ENCODE measurements around the gene PSENEN. TPM values are rescaled to one million over a fixed set of nuclear protein-coding genes. Genes with fewer than 3 reads are reported as not detected.
"Not testable (repeated sequence)": the region's sequence is repeated elsewhere in the genome, so short reads cannot be mapped to it uniquely, and the experiment has no call there.

Gene PSENEN
- total RNA-seq, 1 donor from 2014 or later = 63.7 TPM

DNA sequence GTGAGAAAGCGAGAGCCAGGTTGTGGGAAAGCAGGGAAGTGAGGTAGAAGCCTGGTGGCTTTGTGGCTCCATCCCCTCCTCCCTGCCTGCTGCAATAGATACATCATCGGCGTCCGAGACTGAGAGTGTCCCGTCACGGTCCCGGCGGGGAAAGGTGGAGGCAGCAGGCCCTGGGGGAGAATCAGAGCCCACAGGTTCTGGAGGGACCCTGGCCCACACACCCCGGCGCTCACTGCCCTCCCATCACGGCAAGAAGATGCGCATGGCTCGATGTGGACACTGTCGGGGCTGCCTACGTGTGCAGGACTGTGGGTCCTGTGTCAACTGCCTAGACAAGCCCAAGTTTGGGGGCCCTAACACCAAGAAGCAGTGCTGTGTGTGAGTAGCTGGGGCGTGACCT lies 22.6 kb upstream of the PSENEN start:
- H3K4me3 ChIP-seq (ENCODE audit: low read depth, low read length) = no peak overlapping the region
- DNase-seq (ENCODE audit: low read depth) = no peak
- TF ChIP-seq, protein P1, sequence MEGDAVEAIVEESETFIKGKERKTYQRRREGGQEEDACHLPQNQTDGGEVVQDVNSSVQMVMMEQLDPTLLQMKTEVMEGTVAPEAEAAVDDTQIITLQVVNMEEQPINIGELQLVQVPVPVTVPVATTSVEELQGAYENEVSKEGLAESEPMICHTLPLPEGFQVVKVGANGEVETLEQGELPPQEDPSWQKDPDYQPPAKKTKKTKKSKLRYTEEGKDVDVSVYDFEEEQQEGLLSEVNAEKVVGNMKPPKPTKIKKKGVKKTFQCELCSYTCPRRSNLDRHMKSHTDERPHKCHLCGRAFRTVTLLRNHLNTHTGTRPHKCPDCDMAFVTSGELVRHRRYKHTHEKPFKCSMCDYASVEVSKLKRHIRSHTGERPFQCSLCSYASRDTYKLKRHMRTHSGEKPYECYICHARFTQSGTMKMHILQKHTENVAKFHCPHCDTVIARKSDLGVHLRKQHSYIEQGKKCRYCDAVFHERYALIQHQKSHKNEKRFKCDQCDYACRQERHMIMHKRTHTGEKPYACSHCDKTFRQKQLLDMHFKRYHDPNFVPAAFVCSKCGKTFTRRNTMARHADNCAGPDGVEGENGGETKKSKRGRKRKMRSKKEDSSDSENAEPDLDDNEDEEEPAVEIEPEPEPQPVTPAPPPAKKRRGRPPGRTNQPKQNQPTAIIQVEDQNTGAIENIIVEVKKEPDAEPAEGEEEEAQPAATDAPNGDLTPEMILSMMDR (conservative IDR thresholded peaks at IDR 0.05; ENCODE audit: low read depth, low read length) = no peak

DNA sequence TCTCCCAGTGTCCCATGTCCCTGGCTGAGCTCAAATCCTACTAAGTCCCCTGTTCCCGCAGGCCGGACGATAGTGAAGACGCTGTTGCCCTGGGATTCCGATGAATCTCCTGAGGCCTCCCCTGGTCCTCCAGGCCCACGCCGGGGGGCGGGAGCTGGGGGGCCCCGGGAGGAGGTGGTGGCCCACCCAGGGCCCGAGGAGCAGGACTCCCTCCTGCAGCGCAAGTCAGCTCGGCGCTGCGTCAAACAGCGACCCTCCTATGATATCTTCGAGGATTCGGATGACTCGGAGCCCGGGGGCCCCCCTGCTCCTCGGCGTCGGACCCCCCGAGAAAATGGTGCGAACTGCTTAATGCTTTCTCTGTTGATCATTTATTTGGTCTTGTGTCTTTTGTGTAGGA lies 21.8 kb upstream of the PSENEN start:
- DNase-seq (ENCODE audit: low read depth) = no peak
- TF ChIP-seq, protein P1 (conservative IDR thresholded peaks at IDR 0.05; ENCODE audit: low read depth, low read length) = no peak
- no peak overlapping the region for H3K4me3 ChIP-seq (ENCODE audit: low read depth, low read length)

DNA sequence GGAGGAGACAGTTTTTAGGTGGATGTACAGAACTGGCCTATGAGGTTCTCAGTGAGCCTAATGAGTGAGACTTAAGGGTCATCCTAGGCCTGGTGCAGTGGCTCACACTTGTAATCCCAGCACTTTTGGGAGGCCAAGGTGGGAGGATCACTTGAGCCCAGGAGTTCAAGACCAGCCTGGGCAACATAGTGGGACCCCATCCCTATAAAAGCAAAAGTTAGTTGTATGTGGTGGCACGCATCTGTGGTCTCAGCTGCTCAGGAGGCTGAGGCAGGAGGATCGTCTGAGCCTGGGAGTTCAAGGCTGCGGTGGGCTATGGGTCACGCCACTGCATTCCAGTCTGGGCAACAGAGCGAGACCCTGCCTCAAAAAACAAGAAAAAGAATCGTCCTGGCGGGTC lies 21.3 kb upstream of the PSENEN start:
- H3K4me3 ChIP-seq (ENCODE audit: low read depth, low read length); DNase-seq (ENCODE audit: low read depth): not testable (repeated sequence)

DNA sequence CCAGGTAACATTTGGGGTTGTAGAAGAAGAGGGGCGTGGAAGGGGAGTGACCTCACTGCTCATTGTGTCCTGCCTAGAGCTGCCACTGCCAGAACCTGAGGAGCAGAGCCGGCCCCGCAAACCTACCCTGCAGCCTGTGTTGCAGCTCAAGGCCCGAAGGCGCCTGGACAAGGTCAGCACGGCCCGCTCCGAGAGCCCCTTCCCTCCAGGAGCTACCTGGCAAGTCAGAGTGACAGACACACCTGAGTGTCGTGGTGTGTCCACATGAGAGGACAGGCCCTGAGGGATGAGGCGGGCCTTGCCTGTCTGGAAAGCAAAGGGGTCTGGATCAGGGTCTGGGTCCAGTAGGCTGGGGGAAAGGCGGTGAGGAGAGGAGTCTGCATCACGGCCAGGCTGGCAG lies 20.9 kb upstream of the PSENEN start:
- no peak overlapping the region for H3K4me3 ChIP-seq (ENCODE audit: low read depth, low read length)
- TF ChIP-seq, protein P1 (conservative IDR thresholded peaks at IDR 0.05; ENCODE audit: low read depth, low read length) = no peak
- no peak for DNase-seq (ENCODE audit: low read depth)

DNA sequence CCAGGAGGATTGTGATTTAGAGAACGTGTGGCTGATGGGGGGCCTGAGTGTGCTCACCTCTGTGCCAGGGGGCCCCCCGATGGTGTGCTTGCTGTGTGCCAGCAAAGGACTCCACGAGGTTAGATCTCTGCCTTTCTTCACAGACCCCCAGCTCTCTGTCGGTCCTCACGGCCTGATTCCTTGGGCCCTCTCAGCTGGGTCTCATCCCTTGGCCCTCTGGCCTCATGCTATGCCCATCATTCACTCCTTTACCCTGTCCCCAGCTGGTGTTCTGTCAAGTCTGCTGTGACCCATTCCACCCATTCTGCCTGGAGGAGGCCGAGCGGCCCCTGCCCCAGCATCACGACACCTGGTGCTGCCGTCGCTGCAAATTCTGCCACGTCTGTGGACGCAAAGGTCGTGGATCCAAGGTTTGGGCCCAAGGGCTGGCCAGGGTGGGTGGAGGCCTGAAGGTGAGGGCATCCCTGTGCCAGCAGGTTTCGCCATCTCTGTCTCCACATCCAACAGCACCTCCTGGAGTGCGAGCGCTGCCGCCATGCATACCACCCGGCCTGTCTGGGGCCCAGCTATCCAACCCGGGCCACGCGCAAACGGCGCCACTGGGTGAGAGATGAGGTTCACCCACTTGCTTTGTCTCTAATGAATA lies 20.1 kb upstream of the PSENEN start:
- TF ChIP-seq, protein P1 (conservative IDR thresholded peaks at IDR 0.05; ENCODE audit: low read depth, low read length) = no peak
- DNase-seq (ENCODE audit: low read depth) = no peak
- H3K4me3 ChIP-seq (ENCODE audit: low read depth, low read length) = no peak overlapping the region

DNA sequence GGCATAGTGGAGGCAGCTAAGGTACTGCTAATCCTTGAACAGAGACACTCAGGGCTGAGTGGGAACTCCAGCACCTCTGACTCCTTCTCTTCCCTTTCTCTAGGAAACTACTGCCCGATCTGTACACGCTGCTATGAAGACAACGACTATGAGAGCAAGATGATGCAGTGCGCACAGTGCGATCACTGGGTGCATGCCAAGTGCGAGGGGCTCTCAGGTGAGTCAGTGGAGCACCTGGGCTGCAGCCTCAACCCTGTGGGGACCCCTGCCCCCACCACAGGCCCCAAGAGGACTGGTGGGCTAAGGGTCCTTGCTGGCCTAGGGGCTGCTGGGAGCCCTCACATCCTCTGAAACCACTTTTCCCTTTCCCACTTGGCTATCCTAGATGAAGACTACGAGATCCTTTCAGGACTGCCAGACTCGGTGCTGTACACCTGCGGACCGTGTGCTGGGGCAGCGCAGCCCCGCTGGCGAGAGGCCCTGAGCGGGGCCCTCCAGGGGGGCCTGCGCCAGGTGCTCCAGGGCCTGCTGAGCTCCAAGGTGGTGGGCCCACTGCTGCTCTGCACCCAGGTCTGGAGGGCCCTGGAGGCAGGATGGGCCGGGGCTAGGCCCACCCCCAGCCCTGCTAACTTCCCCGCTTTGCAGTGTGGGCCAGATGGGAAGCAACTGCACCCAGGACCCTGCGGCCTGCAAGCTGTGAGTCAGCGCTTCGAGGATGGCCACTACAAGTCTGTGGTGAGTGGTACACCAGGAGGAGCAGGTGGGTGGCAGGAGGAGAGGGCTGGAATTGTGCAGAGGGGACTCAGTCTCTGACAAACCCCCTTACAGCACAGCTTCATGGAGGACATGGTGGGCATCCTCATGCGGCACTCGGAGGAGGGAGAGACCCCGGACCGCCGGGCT lies 18.1 kb upstream of the PSENEN start:
- DNase-seq (ENCODE audit: low read depth) = no peak
- no peak overlapping the region for H3K4me3 ChIP-seq (ENCODE audit: low read depth, low read length)
- TF ChIP-seq, protein P1 (conservative IDR thresholded peaks at IDR 0.05; ENCODE audit: low read depth, low read length) = no peak

DNA sequence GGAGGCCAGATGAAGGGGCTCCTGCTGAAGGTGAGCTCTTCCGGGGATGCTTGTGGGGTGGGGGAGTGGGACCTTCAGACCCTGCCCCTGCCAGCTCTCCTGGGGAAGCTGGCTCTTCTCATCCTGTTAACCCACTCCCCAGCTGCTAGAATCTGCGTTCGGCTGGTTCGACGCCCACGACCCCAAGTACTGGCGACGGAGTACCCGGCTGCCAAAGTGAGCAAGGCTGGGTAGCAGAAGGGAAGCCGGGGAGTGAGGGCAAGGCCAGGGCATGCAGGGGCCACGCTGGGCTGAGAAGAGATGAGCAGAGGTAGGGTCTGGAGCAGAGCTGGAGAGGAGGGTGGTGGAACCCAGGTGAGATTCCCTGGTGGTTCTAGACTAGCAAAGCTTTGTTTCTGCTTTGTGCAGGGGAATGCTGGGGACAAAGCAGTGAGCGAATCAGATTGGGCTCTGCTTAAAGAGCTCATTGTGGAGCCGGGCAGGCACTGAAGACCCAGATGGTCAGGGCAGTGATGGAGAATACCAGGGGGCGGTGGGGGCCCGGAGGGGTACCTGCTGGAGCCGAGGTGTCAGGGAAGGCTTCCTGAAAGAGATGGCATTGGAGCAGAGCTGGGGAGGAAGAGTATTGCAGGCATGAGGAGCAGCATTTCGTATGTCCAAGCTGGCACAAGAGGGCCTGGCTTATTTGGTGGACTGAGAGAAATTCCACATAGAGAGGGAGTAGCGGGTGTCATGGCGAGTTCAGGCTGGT lies 17.3 kb upstream of the PSENEN start:
- H3K4me3 ChIP-seq (ENCODE audit: low read depth, low read length) = no peak overlapping the region
- DNase-seq (ENCODE audit: low read depth) = no peak
- TF ChIP-seq, protein P1 (conservative IDR thresholded peaks at IDR 0.05; ENCODE audit: low read depth, low read length) = no peak

Data from epithelial cell of proximal tubule (primary cell).